Endothelial cell (in vitro differentiated cells): ENCODE results near the gene C1QTNF12. TPM values are rescaled to one million over a fixed set of nuclear protein-coding genes. Genes with fewer than 3 reads are reported as not detected.

Experiments used
- DNase-seq: peaks from one replicate; pipeline ENCODE4 v3.0.0; 2021; ENCODE audit warnings: low spot score
- H3K27ac Mint-ChIP-seq: one replicate; pipeline ENCODE4 v1.8.0; 2021; ENCODE audit warnings: mixed read lengths, inconsistent platforms; ENCODE audit not compliant: unreplicated experiment
- H3K27me3 Mint-ChIP-seq: one replicate; pipeline ENCODE4 v1.8.0; 2021; ENCODE audit warnings: mild to moderate bottlenecking, moderate library complexity, mixed read lengths, inconsistent platforms; ENCODE audit not compliant: unreplicated experiment
- H3K36me3 Mint-ChIP-seq: one replicate; pipeline ENCODE4 v1.8.0; 2021; ENCODE audit warnings: mild to moderate bottlenecking, low read depth, mixed read lengths, inconsistent platforms; ENCODE audit not compliant: unreplicated experiment
- H3K4me1 Mint-ChIP-seq: one replicate; pipeline ENCODE4 v1.8.0; 2021; ENCODE audit warnings: mild to moderate bottlenecking, mixed read lengths, inconsistent platforms; ENCODE audit not compliant: unreplicated experiment
- H3K4me3 Mint-ChIP-seq: one replicate; pipeline ENCODE4 v1.8.0; 2021; ENCODE audit warnings: mild to moderate bottlenecking, mixed read lengths, inconsistent platforms; ENCODE audit not compliant: unreplicated experiment
- H3K9me3 Mint-ChIP-seq: one replicate; pipeline ENCODE4 v1.8.0; 2021; ENCODE audit warnings: mixed read lengths, inconsistent platforms; ENCODE audit not compliant: unreplicated experiment
- CTCF ChIP-seq: fragments of 200-600 bp; sonication (generic); IDR thresholded peaks from one replicate; pipeline ENCODE4 v1.5.0; 2021; ENCODE audit warnings: antibody characterized with exemption; ENCODE audit not compliant: unreplicated experiment
- total RNA-seq: library from RNA; stranded (reverse); fragmentation: NEBNext Ultra II Directional; extraction: Animal tissue kit (Norgen Biotek cat#: 25700); gene quantifications from one replicate; pipeline ENCODE4 v1.2.1, GENCODE V29; 2021; ENCODE audit not compliant: unreplicated experiment

Gene C1QTNF12
- total RNA-seq, 1 donor from 2014 or later: 0.69 TPM

GRCh38 chr1:1203561-1204424, 42.7 kb downstream of the C1QTNF12 start:
- no peaks in the 10 kb centered on the region for H3K4me1 Mint-ChIP-seq
- no peak overlapping the region for H3K4me3 Mint-ChIP-seq
- no peaks in the 10 kb centered on the region for H3K27me3 Mint-ChIP-seq
- DNase-seq: peak; percentile 9
- H3K9me3 Mint-ChIP-seq: no peaks in the 10 kb centered on the region
- H3K36me3 Mint-ChIP-seq: no peaks in the 10 kb centered on the region
- TF ChIP-seq CTCF: no peak
- no peak overlapping the region for H3K27ac Mint-ChIP-seq

GRCh38 chr1:1202831-1203560, 43.5 kb downstream of the C1QTNF12 start:
- Mint-ChIP-seq H3K4me3 (no peak overlapping the region), H3K4me1 (no peaks in the 10 kb centered on the region), H3K27me3 (no peaks in the 10 kb centered on the region), H3K9me3 (no peaks in the 10 kb centered on the region), H3K36me3 (no peaks in the 10 kb centered on the region), H3K27ac (no peak overlapping the region)
- DNase-seq: peak; percentile 4
- TF ChIP-seq CTCF: no peak

GRCh38 chr1:1200876-1201810, 45.4 kb downstream of the C1QTNF12 start:
- Mint-ChIP-seq H3K27me3 (peaks cover 4% of the 10 kb centered on the region), H3K4me3 (no peak overlapping the region), H3K36me3 (no peaks in the 10 kb centered on the region), H3K4me1 (no peaks in the 10 kb centered on the region), H3K27ac (no peak overlapping the region), H3K9me3 (no peaks in the 10 kb centered on the region)
- DNase-seq: peak; percentile 29
- no peak for TF ChIP-seq CTCF

- TF ChIP-seq CTCF: no peak
- Mint-ChIP-seq H3K27me3 (peaks cover 6% of the 10 kb centered on the region), H3K4me3 (no peak overlapping the region), H3K9me3 (no peaks in the 10 kb centered on the region), H3K27ac (no peak overlapping the region), H3K4me1 (no peaks in the 10 kb centered on the region), H3K36me3 (no peaks in the 10 kb centered on the region)
- DNase-seq: peak; percentile 5
Measured at GRCh38 chr1:1199961-1200875, 46.3 kb downstream of the C1QTNF12 start.
